Germinal center (tissue), 1 donor: ENCODE results near the gene NOP16.

Experiments used
- DNase-seq: peaks from one replicate; pipeline ENCODE4 v3.0.0; 2012; ENCODE audit warnings: mixed read lengths, low spot score

NOP16 gene

DNA sequence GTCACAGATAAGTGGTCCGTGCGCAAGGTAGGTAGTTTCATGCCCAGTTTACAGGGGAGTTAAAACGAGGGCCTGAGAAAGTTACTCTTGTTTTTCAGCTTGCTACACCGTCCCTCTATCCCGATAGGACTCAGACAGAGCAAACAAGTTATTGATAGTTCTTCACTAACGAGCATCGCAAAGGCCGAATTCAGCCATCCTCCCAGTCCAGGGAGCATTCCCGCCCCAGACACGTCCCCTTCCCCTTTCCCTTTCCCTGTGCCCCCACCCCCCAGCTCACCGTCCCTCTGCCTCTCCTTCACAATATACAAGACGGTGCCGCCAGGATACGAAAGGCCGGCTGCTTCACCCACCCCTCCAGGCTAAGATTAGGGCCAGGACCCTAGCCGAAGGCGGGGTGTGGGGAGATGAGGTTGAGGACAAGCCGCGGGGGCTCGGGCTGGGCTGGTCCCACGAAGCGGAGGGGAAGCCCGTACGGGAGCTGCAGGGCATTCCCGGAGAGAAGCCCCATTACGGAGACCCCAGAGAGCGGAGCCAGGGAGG is 27.4 kb downstream of the NOP16 start:
- DNase-seq, result no peak

DNA sequence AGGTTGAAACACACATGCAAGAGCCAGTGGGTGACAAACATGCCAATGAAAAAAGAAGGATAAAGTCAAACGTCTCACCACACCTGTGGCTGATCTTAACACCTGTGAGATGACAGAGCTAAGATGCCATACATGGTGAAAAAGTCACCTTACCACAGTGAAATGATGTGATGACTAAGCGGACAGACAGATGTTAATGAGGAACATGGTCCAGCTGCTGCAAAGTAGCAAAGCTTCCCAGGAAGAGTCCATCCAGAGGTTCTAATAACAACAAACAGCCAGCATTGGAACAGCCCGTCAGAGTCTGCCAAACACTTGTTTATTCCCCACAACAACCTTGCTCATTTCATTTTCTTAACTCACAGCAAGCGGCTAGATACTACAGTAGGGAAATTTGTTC is 28.7 kb downstream of the NOP16 start:
- DNase-seq, result no peak

GRCh38 chr5:176356179-176356566 is 32.2 kb downstream of the NOP16 start:
- DNase-seq, result no peak

DNA sequence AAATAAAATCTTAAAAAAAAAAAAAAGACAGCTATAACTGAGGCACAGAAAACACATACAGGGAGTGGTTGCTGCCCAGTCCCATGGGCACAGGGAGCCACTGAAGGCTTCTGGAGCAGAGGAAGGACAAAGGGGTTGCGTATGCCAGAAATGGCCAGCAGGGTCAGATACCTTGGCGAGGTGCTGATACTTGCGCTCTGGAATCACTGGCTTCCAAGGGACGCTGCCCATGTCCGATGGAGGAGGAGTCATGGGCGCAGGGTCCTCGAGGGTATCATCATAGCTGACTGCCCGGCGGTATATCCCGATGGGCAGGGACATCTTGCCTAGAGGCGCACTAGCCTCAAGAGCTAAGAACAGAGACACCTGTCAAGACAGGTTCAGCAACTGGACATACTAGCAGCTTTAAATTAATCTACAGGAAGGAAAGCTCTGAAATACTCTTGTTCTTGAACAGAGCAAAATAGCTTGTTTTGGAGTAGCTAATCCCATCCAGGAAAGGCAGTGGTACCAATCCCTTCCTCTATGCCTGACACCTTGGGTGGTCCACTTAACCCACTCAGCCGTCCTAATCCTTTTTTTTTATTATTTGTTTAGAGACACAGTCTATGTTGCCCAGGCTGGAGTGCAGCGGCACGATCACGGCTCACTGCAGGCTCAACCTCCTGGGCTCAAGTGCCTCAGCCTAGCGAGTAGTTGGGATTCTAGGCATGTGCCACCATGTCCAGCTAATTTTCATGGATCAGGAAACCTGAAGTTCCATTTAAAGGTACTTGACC is 32.8 kb downstream of the NOP16 start:
- no peak for DNase-seq

- DNase-seq, result no peak
Observed at GRCh38 chr5:176353533-176353932, 34.9 kb downstream of the NOP16 start.

GRCh38 chr5:176352116-176352878 is 36.1 kb downstream of the NOP16 start:
- no peak for DNase-seq

- no peak for DNase-seq
Observed at GRCh38 chr5:176350416-176350815, 38.0 kb downstream of the NOP16 start.

DNA sequence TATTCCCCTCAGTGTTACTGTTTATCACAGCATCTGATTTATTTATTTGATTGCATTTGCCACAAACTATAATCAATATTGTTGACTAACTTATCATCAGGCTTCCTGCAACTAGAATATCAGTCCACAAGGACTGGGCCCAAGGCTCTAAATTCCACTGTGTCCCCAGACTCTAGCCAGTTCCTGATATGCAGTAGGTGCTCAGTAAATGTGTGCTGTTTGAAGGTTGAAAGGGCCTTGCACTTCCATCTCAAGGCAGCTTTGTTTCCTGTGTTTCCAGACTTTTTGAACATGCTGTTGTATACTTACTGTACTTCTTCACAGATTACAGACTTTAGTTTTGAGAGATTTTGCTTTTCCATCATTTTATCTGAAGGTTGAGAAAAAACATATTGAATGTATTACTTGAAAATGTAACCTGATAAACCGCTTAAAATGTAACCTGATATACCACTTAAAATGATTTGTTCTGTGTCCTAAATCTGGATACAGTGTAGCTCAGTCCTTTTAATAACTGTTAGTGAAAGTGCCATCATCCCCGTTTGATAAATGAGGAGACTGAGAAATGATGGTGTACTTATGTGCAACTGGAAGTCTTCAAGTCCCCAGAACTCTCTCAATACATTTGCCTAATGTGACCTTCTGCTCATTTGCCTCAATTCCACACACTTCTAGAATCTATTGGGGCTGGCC is 45.5 kb downstream of the NOP16 start:
- DNase-seq, result no peak

GRCh38 chr5:176342158-176342483 is 46.3 kb downstream of the NOP16 start:
- DNase-seq, result no peak

- no peak for DNase-seq
Observed at GRCh38 chr5:176341325-176342157, 46.9 kb downstream of the NOP16 start.

GRCh38 chr5:176339304-176339703 is 49.1 kb downstream of the NOP16 start:
- no peak for DNase-seq

DNA sequence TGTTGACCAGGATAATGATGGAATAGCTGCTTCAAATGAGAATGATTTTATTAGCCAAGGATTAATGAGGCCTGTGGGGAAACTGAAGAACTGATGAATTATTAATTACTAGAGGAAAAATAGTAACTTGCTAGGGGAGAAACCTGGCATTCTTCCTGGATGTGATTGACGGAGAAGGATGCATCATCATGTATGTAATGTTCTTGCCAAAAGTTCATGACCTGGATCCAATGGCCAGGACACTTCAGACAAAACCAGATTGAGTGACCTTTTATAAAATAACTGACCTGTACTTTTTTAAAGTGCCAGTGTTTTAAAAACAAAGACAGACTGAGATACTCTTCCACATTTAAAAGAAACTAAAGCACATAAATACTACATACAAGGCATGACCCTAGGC is 50.5 kb downstream of the NOP16 start:
- no peak for DNase-seq

GRCh38 chr5:176334031-176334770 is 54.2 kb downstream of the NOP16 start:
- no peak for DNase-seq
